ENCODE results near the gene RAB36.

GRCh38 chr22:23154461-23154860, 9.2 kb downstream of the RAB36 start:
- TF ChIP-seq CTCF (IDR thresholded peaks at IDR 0.05; ENCODE audit: poor library complexity, severe bottlenecking), result no peak
- no peak for TF ChIP-seq REST (IDR thresholded peaks at IDR 0.05; ENCODE audit: borderline replicate concordance)

Measured in neural cell (in vitro differentiated cells).